Stimulated activated CD8-positive, alpha-beta memory T cell treated with anti-CD3 and anti-CD28 coated beads, Interleukin-7, amount 100 ng/mL, for 24 hours (primary cell): ENCODE data around the gene ZMYND8.
"Not testable (repeated sequence)": the region's sequence is repeated elsewhere in the genome, so short reads cannot be mapped to it uniquely, and the experiment has no call there.

Experiments
- DNase-seq: peaks from one replicate; pipeline ENCODE4 v3.0.0-alpha.2; 2020; ENCODE audit warnings: low read depth

ZMYND8 gene

GRCh38 chr20:47264137-47264769 is 92.2 kb downstream of the ZMYND8 start:
- not testable (repeated sequence) for DNase-seq

- no peak for DNase-seq
These were observed 92.9 kb downstream of the ZMYND8 start for GRCh38 chr20:47263465-47264084.

- no peak for DNase-seq
These were observed 93.4 kb downstream of the ZMYND8 start for GRCh38 chr20:47263080-47263464.

- DNase-seq, result no peak
These were observed 94.0 kb downstream of the ZMYND8 start for GRCh38 chr20:47262365-47263013.

GRCh38 chr20:47262008-47262364 is 94.5 kb downstream of the ZMYND8 start:
- DNase-seq, result no peak

- DNase-seq, result not testable (repeated sequence)
These were observed 95.2 kb downstream of the ZMYND8 start for GRCh38 chr20:47261161-47261774.

- not testable (repeated sequence) for DNase-seq
These were observed 95.9 kb downstream of the ZMYND8 start for GRCh38 chr20:47260540-47261126.

GRCh38 chr20:47258745-47259695 is 97.5 kb downstream of the ZMYND8 start:
- DNase-seq, result no peak

GRCh38 chr20:47257771-47258170 is 98.7 kb downstream of the ZMYND8 start:
- no peak for DNase-seq

GRCh38 chr20:47257256-47257655 is 99.2 kb downstream of the ZMYND8 start:
- no peak for DNase-seq

- no peak for DNase-seq
These were observed 99.7 kb downstream of the ZMYND8 start for GRCh38 chr20:47256668-47257236.

- DNase-seq, result no peak
These were observed 102.6 kb downstream of the ZMYND8 start for GRCh38 chr20:47253872-47254271.

GRCh38 chr20:47252879-47253307 is 103.6 kb downstream of the ZMYND8 start:
- no peak for DNase-seq

- DNase-seq, result no peak
These were observed 105.1 kb downstream of the ZMYND8 start for GRCh38 chr20:47251154-47252020.

GRCh38 chr20:47250360-47250759 is 106.1 kb downstream of the ZMYND8 start:
- DNase-seq, result no peak

GRCh38 chr20:47249913-47250312 is 106.6 kb downstream of the ZMYND8 start:
- no peak for DNase-seq

- no peak for DNase-seq
These were observed 108.0 kb downstream of the ZMYND8 start for GRCh38 chr20:47248448-47248966.

- DNase-seq, result no peak
These were observed 108.5 kb downstream of the ZMYND8 start for GRCh38 chr20:47247972-47248371.

GRCh38 chr20:47246061-47246777 is 110.3 kb downstream of the ZMYND8 start:
- no peak for DNase-seq
